HG03045 (cell line): ENCODE results near the gene ADAMTS17.

Source experiments
- ATAC-seq: cut with Tn5 transposase; IDR thresholded peaks from one replicate; pipeline ENCODE4 v1.9.1; 2021; ENCODE audit warnings: mild to moderate bottlenecking, moderate library complexity; ENCODE audit not compliant: unreplicated experiment

The ADAMTS17 gene

DNA sequence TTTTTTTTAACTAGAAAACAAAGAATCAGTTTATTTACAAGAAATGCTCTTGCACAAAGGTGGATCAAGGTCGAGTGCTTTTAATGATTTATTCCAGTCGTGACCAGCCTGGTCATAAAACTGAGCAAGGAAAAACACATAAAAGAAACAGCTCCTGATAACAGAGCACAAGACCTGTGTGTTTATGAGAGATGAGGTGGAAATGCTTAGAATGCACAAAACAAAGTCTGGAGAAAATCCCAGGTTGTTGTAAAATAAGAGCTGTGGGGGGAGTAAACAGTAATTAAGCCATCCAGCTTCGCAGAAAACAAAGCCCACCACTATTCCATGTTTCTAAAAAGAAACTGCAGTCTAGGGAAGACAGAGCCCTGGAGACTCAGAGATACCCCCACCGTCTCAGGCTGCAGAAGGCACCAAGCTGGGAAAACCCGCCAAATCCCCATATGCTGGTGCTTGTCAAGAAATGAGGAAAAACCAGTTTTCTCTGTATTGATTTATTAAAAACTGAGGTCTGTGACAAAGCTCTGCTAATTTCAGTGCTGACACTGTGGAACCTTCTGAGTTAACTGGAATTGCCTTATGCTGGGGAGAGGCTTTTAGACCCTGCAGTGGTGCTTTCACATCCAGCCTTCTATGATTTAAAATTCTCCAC, 139.3 kb downstream of the ADAMTS17 start:
- no peak for ATAC-seq

DNA sequence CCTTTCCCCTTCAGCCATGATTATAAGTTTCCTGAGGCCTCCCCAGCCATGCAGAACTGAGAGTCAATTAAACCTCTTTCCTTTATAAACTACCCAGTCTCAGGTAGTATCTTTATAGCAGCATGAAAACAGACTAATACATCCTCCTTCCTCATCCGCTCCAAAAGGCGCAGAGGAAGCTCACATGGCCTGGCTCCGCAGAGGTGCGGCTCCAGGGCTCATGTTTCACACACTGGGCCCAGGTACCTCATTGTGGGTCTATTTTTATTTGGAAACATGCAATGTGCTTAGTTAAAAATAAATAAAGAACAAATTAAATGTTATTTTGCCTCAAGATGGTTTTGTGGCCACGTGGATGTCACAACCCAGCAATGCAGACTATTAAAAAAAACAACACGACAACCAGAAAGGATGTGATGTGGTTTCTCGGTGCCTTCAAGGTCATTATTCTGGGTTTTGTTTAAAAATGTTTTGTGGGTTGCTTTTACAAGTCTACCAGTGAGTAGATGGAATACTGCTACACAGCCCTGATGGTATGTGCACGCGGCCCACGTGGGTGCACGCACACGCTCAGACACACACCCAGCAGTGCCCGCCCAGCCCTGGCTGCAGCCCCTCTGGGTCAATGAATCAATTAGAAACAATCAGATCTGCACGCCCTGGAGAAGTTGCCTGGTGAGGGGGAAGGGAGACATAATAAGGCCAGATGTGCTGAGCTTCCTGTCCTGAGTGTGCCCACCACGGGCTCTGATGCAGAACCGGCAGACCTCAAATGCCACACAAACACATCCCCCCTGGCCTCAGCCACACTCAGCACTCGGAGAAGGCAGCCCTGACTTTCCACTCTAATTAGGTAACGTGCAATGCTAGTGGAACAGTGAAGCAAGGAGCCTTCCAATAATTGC, 140.1 kb downstream of the ADAMTS17 start:
- no peak for ATAC-seq

DNA sequence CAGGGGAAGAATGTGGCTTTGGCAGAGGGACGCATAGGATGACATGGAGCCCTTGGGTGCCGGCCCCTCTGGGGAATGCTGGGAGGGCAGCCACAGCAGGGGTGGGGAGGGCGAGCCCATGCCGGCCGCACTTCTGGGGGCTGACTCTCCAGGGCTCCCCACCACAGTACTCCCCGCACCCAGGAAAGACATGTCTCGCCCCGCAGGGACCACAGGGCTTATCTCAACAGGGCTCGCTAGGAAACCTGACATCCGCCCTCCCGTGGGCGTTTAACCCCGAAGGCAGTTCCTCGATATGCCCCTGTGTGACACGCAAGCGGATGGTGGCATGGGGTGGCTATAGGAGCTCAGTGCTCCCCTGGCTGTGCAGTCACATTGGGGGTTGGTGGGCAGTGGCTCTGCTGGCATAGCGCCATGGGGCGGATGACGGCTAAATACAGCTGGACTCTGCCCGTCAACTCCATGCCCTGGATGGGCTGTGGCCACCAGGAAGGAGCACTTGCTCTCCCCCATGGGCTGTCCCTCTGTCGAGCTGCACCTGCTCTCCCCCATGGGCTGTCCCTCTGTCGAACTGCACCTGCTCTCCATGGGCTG, 141.4 kb downstream of the ADAMTS17 start:
- no peak for ATAC-seq

DNA sequence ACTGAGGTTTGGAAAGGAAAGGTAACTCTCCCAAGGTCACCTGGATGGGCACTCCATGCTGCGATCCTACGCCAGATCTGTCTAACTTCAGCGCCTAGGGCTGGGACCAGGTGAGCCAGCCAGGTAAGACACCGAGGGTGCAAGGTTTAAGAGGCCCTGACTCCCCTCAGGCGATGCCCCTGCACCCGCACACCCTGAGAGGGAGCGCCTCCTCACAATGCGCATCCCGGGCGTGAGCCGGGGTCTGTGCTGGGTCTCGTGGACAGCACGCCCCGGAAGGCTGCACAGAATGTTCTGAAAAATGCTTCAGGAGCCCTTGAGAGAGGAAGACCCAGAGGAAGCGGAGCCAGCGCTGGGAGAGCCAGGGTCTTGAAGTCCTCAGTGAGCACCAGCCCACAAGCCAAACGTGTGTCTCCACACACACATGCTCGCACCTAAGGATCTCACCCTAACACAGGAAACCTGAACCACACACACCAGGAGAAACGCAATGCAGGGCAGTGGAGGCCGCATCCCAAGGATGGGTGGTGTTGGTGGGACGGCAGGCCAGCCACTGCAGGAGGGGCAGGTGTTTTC, 142.0 kb downstream of the ADAMTS17 start:
- no peak for ATAC-seq

DNA sequence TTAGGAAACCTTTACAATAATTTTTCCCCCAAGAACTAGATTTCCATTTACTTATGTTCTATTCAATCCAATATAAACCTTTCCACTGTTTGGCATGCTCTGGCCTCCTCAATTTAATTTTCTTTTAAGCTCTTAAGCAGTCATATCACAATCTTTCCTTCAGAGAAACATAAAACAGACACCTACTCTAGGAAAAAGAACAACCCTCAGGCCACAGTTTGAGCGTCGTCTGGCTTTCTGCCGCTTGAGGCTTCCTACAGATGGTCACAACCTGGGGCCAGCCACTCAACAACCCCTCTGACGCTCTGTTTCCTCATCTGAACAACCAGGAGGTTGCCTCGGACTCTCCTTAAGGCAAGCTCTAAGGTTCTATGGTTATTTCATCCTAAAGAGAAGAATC, 143.3 kb downstream of the ADAMTS17 start:
- ATAC-seq, result no peak

DNA sequence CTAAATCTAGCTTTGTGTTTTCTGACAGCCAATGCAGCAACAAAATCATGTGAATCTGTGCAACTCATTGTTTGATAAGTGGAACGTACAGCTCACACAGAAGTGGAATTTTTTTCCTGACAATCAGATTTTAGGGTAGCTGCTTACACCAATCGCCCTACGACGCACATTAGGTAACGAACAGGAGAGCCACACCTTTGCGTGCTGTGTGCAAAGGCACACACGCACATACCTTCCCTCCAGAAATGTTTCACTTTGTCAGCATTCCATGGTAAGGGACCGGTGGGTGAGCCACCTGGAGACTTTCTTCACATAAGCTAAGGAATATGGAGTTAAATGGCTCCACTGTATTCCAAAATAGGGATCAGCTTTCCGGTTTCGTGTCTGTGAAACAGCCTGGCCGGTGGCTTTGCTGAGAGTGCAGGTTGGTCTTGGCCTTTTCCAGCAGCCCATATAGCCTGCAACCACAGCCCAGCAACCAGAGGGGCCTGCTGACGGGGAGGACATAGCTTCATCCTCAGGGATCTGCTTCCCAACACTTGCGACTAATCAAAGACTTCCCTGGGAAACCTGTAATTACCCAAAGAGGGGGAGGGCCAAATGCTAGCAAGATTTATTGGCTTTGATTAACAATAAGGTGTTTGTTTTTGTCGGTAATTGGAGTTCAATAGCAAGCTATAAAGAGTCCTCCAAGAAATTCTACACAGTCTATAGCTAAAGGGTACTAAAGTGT, 145.3 kb downstream of the ADAMTS17 start:
- no peak for ATAC-seq

DNA sequence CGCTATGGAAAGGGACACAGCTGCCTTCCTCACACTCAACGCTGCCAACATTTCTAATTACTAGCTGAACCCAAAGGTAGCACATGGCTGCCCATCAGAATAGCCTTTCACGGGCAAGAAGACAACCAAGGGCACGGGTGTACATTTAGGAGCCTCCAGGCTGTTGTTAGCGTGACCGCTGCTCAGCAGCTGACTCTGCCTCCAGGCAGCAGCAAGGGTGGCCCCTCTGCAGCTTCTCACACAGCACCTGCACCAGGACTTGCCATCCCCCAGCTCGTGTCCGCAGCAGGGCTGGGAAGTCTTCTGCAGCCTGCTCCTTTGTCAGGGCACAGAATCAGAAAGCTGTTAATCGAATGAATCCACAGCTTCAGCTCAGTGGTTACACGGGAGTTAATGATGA, 146.8 kb downstream of the ADAMTS17 start:
- no peak for ATAC-seq

DNA sequence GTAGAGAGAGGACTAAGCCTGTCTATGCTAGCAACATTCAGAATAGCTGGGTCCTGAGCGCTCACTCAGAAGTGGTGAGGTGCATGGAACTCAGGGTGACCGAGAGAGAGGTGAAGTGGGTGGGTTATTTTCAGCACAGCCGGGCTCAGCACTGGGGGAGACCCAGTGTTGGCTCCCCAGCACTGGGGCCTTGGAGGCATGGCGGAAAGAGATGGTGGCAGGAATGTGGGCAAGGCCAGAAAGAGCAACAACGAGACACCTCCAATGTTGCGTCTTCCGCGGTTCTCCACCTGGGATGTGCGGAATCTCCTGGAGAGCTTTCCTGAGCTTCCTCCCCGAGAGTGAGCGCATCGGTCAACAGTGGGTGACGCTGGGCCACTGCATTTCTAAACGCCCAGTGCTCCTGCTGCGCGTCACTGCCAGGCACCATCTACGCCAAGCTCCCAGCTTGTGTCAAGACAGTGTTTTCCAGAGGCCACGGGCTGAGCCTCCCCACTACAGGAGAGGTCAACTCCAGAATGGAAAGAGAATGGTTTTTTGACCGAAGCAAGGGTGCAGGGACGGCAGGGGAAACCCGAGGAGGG, 148.4 kb downstream of the ADAMTS17 start:
- ATAC-seq, result no peak

DNA sequence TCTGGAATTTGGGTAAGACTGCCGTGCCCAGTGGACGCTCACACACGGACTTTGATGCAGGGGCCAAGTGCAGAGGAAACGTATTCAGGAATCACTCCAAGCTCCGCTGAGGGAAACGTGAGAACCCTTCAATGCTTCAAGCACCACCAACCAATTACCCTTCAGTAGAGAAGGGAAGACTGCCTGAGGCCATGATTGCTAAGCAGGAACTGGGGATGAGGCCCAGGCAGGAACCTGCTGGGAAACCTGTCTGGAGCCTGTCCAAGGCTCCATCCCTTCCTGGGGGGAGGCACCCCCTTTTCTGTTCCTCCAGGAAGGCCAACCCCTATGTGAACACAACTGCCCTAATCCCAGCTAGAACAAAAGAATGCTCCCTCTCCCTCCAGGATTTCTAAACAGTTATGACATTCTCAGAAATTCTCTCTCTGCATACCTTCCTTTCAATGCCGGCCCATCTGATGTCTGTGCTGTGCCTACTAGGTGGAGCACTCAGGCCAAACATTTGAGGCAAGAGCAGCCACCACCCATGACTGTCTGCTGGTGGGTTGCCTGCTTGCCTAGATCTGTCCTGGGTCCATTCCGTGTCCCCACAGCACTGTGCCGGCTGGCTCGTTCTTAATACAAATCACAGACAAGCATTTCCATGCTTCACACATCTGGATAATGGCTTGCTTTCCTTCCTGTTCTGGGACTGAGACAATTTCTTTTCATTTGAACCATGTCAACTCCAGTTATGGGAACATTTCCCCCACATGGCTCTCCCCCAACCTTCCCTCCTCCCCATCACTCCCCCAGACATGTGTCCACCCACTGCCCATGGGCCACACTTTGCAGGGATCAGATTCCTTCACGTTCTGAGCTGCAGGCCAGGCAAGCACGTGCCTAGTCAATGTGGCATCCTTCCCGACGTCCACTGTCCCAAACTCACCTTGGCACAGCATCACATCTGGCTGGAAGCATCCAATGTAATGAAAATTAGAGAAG, 149.4 kb downstream of the ADAMTS17 start:
- no peak for ATAC-seq

DNA sequence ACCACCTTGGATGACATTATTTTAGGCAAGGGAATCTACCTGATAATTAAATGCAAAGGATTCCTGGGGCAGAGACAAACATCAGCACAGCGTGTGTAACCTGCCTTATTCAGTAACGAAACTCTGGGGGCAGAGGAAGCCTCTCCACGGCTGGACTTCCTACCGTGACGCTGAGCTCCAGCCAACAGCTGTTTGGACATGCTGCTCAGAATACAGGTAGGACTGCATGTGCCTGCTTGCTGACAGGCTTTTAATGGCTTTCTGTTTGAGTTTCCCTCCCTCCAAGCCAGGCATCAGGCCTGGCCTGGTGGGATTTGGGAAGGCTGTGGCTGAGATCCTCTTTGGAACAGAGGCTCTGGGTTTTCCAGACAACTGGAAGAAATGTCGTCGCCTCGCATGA, 150.6 kb downstream of the ADAMTS17 start:
- ATAC-seq, result no peak

DNA sequence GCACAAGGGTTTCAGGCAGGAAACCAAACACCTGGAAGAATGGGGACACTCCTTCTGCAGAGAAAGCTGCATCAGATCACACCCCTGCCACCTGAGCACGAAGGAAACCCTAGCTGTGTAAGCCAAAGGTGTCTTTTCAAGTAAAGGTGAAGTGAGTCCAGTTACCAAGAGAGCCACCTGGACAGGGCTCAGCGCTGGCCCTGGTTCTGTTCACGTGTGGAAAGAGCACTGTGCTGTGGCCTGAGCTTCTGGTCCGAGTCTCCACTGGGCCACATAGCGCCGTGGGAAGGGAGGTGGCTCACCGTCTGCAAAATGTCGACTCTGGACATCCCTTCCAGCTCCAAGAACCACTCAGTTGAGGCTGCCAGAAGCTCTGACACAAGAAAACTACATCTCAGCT, 151.1 kb downstream of the ADAMTS17 start:
- ATAC-seq, result no peak

DNA sequence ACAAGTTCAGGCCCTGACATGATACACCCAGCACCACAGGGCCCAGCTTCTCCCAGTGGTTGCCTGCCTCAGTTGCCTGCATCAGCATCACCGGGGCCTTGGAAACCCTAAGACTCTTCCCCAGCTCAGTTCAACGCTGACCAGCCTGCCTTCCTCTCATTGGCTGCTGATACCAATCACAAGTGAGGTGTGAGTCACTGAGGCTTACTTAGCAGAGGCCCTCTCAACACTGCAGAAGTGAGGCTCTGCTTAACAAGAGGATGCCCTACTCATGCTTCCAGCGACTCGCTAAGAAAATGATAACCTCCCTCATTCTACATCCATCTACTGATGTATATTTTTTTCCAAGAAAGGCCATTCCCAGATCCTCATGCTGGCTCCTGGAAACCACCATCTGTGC, 151.9 kb downstream of the ADAMTS17 start:
- no peak for ATAC-seq

DNA sequence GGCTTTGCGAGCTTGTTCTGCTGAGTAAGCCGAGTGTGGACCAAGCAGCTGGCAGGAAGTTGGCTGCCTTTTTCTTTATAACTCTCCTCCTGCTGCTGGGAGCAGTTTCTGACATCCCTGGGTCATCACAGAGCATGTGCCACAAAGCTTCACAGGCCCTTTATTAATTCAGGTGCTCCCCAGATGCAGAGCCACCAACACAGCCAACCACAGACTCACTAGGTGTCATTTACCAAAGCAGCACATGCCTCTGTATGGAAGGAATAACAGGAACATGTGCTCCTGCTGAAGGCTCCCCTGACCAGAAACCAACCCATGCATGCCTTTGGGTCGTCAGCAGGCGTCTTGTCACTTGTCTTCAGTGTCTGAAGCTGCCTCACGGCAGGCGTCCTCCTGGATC, 152.5 kb downstream of the ADAMTS17 start:
- no peak for ATAC-seq

DNA sequence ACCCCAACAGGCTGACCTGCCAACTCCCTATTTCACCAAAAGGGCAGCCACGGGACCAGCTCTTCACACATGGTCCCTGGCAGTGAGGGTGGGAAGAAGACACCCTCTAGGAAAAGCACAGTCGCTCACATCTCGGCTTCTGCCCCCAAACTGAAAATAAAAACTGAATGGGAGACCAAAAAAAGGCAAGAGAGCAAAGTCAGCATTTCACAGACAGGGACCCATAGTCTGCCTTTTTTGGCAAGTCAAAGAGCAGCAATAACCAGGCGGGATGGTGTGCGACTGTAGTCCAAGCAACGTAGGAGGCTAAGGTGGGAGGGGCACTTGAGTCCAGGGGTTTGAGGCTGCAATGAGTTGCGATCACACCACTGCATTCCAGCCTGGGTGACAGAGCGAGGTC, 154.1 kb downstream of the ADAMTS17 start:
- ATAC-seq, result no peak

DNA sequence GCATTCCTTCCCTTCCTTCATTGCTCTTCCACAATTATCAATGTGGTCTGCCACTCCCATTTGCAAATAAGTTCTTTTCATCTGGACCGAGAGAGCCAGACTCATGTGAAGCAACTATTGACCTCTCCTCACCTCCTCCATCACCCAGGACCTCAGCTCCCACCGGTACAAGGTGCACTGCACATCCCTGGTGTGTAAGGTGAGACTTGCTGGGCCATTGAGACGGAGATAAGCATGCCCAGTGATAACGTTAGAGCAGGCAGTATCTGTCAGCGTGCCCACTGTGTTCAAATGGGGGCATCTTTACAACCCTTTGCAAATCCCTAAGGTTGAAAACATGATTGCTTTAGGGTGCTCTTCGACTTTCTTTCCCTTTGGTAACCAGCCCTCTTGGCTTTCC, 154.8 kb downstream of the ADAMTS17 start:
- no peak for ATAC-seq

DNA sequence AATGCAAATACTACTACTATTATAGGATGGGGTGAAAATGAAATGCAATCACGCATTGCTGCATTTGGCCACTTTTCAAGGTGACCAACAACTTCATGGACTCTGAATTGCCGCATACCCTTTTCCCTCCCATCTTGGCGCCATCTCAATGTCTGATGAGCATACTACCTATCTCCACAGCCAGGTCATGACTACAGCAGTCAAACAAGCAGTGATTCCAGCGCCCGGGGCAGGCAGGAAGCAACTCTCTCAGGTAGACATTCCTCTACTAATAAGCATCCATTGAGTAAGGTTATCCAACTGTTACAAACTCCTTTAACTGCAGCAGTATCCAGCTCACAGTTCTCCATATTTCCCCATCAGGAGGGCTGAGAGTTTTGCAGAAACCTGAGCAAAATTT, 155.4 kb downstream of the ADAMTS17 start:
- no peak for ATAC-seq

DNA sequence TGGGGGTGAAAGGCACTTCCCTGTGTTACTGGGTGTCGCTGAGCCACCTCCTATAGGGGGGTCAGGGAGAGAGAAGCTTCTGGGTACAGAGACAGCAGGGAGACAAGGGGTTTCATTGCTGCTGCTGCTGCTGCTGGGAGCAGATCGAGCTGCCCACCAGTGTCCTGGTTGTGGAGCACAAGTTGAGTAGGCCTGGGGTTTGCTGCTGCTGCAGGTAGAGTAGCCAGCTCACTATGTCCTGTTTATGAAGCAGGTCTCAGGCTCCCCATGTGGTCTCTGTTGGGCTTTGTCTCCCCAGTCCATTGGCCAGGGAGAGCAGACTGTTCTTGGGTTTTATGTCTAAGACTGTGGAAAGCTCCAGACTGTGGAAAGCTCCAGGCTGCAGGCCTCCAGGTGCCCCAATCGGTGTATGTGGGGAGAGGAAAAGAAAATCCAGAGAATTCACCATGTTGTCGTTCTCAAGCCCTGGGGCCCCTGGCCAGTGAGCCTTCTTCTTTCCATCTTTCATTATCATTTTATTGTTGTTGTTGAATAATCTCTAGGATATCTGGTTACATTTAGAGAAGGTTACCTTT, 157.8 kb downstream of the ADAMTS17 start:
- no peak for ATAC-seq

DNA sequence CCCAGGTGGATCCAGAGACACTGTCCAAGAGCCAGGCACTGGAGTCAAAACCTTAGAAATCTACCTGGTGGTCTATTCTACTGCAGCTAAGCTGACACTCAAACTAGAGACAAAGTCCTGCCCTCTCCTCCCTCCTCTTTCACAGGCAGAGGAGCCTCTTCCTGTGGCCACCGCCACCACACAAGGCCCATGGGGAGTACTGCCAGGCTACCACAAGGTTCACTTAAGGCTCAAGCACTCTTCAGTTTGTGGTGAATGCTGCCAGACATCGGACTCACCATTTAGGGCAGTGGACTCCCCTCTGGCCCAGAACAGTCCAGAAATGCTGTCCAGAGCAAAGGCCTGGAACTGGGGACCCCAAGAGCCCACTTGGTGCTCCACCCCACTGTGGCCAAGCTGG, 160.9 kb downstream of the ADAMTS17 start:
- ATAC-seq, result no peak
